Measurements from ENCODE around the gene GRAMD1A. TPM values are rescaled to one million over a fixed set of nuclear protein-coding genes. Genes with fewer than 3 reads are reported as not detected.

Gene GRAMD1A
- total and polyA plus RNA-seq, 9 of the 15 experiments (the other 6 are each of a cell fraction or from before 2014, with no cell fraction given): 1.4 to 63.8 (median 38.5) TPM

DNA sequence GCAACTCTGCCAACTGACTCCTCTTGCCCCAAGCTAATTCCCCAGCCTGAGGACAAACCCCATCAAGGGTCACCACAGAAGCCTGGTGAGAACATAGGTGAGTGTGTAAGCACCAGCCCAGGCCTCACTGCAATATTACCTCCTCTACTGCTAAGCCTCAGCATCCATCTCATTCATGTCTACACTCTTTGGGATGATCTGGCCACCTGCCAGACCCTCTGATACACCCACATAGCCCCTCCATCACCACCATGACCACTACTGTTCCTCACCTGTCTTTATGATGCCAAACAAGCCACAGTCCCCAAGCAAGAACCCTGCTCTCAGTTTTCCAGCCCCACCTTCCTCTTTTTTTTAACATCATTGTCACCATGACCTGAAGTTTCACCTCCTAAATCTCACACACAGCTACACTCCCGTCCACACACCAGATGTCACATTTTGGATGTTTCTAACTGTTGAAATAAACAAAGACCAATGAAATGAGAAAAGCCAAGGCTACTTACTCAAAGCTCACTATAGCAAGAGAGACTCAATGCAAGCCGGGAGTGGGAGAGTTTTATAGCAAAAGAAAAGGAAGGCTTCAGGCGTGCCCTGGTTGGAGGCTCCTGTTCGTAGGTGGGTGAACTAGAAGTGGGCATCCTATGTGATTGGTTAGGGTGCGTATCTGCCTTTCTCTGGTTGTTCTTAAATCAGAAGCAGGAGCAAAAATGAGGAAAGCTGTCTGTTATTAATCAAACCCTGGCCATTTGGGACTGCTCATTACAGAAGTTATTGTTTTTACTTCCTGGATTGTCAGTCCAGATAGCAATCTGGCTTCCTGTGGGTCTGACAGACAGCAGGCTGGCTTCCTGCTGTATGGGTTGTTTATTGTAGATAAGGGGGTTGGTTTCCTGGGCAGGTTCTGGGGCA lies 38.1 kb upstream of the GRAMD1A start (continued):
- TF ChIP-seq, protein P1, sequence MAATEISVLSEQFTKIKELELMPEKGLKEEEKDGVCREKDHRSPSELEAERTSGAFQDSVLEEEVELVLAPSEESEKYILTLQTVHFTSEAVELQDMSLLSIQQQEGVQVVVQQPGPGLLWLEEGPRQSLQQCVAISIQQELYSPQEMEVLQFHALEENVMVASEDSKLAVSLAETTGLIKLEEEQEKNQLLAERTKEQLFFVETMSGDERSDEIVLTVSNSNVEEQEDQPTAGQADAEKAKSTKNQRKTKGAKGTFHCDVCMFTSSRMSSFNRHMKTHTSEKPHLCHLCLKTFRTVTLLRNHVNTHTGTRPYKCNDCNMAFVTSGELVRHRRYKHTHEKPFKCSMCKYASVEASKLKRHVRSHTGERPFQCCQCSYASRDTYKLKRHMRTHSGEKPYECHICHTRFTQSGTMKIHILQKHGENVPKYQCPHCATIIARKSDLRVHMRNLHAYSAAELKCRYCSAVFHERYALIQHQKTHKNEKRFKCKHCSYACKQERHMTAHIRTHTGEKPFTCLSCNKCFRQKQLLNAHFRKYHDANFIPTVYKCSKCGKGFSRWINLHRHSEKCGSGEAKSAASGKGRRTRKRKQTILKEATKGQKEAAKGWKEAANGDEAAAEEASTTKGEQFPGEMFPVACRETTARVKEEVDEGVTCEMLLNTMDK (IDR thresholded peaks at IDR 0.05; ENCODE audit: borderline replicate concordance, insufficient read depth, low read depth, low read length, poor library complexity, severe bottlenecking): no peak
- TF ChIP-seq, protein P2, sequence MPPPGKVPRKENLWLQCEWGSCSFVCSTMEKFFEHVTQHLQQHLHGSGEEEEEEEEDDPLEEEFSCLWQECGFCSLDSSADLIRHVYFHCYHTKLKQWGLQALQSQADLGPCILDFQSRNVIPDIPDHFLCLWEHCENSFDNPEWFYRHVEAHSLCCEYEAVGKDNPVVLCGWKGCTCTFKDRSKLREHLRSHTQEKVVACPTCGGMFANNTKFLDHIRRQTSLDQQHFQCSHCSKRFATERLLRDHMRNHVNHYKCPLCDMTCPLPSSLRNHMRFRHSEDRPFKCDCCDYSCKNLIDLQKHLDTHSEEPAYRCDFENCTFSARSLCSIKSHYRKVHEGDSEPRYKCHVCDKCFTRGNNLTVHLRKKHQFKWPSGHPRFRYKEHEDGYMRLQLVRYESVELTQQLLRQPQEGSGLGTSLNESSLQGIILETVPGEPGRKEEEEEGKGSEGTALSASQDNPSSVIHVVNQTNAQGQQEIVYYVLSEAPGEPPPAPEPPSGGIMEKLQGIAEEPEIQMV (tag; conservative IDR thresholded peaks at IDR 0.05; ENCODE audit: low read depth): no peak
- TF ChIP-seq NR2C2 (CRISPR knock-in tag; IDR thresholded peaks at IDR 0.05) (no peak), NR2C2 (tag; IDR thresholded peaks at IDR 0.05) (no peak), NONO (IDR thresholded peaks at IDR 0.05; ENCODE audit: low read depth in 2 of 2, low read length in 1 of 2) (no peak), STAT5B (CRISPR knock-in tag; IDR thresholded peaks at IDR 0.05) (no peak), ZNF431 (CRISPR knock-in tag; IDR thresholded peaks at IDR 0.05) (no peak), SIN3B (IDR thresholded peaks at IDR 0.05; ENCODE audit: low read depth) (no peak), RBBP5 (IDR thresholded peaks at IDR 0.05; ENCODE audit: borderline replicate concordance, insufficient read depth, low read length, poor library complexity, severe bottlenecking) (no peak), JUN (IDR thresholded peaks at IDR 0.05; ENCODE audit: borderline replicate concordance, low read depth, low read length) (peak; percentile 69; the same call in 1 of the 2 replicates), JUN (CRISPR knock-in tag; IDR thresholded peaks at IDR 0.05; ENCODE audit: borderline replicate concordance) (no peak), PHF21A (IDR thresholded peaks at IDR 0.05; ENCODE audit: borderline replicate concordance, low read depth) (no peak), SNRNP70 (optimal IDR thresholded peaks at IDR 0.05; ENCODE audit: low read depth, low read length) (no peak)
- TF ChIP-seq, protein P3, sequence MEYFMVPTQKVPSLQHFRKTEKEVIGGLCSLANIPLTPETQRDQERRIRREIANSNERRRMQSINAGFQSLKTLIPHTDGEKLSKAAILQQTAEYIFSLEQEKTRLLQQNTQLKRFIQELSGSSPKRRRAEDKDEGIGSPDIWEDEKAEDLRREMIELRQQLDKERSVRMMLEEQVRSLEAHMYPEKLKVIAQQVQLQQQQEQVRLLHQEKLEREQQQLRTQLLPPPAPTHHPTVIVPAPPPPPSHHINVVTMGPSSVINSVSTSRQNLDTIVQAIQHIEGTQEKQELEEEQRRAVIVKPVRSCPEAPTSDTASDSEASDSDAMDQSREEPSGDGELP (CRISPR knock-in tag; IDR thresholded peaks at IDR 0.05; ENCODE audit: borderline replicate concordance): no peak
- TF ChIP-seq, protein P4, sequence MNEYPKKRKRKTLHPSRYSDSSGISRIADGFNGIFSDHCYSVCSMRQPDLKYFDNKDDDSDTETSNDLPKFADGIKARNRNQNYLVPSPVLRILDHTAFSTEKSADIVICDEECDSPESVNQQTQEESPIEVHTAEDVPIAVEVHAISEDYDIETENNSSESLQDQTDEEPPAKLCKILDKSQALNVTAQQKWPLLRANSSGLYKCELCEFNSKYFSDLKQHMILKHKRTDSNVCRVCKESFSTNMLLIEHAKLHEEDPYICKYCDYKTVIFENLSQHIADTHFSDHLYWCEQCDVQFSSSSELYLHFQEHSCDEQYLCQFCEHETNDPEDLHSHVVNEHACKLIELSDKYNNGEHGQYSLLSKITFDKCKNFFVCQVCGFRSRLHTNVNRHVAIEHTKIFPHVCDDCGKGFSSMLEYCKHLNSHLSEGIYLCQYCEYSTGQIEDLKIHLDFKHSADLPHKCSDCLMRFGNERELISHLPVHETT (CRISPR knock-in tag; conservative IDR thresholded peaks at IDR 0.05 in 1 of 2, IDR thresholded peaks at IDR 0.05 in 1 of 2): no peak
- TF ChIP-seq, protein P5, sequence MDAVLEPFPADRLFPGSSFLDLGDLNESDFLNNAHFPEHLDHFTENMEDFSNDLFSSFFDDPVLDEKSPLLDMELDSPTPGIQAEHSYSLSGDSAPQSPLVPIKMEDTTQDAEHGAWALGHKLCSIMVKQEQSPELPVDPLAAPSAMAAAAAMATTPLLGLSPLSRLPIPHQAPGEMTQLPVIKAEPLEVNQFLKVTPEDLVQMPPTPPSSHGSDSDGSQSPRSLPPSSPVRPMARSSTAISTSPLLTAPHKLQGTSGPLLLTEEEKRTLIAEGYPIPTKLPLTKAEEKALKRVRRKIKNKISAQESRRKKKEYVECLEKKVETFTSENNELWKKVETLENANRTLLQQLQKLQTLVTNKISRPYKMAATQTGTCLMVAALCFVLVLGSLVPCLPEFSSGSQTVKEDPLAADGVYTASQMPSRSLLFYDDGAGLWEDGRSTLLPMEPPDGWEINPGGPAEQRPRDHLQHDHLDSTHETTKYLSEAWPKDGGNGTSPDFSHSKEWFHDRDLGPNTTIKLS (IDR thresholded peaks at IDR 0.05; ENCODE audit: borderline replicate concordance, low read depth): no peak; the same call in 1 of the 2 replicates
